ENCODE measurements around the gene FLNC. TPM values are rescaled to one million over a fixed set of nuclear protein-coding genes. Genes with fewer than 3 reads are reported as not detected.

FLNC gene
- total and polyA plus RNA-seq, 2 of the 13 experiments (the other 11 are each of a cell fraction or from before 2014, with no cell fraction given): 0.02 TPM; not detected in 1

DNA sequence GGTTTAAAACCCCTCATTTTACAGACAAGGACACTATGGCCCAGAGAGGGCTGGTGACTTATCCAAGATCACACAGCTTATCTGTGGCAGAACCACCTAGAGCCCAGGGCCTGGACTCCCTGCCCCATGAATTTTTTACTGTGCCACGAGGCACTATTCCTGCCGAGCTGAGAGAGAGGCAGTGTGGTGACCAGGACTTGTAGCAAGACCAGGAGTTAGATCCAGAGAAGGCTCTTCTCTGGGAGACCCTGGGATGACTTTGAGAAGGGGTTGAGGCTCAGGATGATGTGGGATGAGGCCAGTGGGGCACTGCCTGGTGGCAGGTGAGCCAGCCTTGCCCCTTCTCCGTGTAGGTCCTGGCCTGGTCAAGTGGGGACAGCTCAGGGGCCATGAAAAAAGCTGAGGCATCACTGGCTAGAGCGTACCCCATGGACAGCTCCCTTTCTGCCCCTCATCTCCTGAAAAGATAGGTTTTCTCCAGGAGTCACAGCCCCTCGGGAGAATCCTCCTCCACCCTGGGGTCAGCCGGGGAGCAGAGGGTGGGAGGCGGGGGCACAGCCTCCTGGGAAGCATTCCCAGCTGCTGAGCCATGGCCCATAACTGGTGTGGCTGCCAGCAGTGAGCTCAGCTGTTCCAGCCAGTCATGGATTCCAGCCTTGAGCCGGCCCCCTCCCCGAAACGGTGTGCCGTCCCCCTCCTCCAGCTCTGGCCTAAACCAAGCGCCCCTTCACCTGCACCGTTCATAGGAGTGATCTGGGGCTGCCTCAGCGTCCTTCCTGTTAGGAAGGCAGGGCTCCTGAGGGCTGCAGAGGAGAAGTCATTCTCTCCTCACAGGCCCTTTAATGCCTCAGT lies 5.8 kb downstream of the FLNC start:
- 0% methylated on average over 1 of the region's 14 CpGs for WGBS (ENCODE audit: low lambda C conversion rate)
- ChIA-PET CTCF (ENCODE audit: low intra/inter-chr PET ratio, low total read pairs) (no interaction called here), POLR2A (no interaction called here)
- ATAC-seq: no peak
- Histone ChIP-seq H4K20me1 (ENCODE audit: insufficient read depth, low read length) (no peaks in the 10 kb centered on the region), H3K4me2 (ENCODE audit: low read depth, low read length) (no peak overlapping the region), H3K27ac (ENCODE audit: extremely low read length, insufficient read depth, low read length) (no peak overlapping the region), H3K36me3 (replicated peaks in 1 of 2; ENCODE audit: control insufficient read depth in 1 of 2, insufficient read depth in 2 of 2, low read length in 2 of 2) (no peaks in the 10 kb centered on the region), H2AFZ (ENCODE audit: low read length) (no peak overlapping the region), H3K4me3 (replicated peaks in 1 of 3; ENCODE audit: insufficient read depth in 1 of 3, low read depth in 2 of 3, low read length in 3 of 3) (no peak overlapping the region), H3K9ac (ENCODE audit: insufficient read depth, low read depth, low read length) (no peak overlapping the region), H3K9me3 (ENCODE audit: low read length) (no peaks in the 10 kb centered on the region), H3K27me3 (ENCODE audit: control insufficient read depth in 1 of 2, insufficient read depth in 2 of 2, low read length in 2 of 2) (peaks cover 5 to 23% of the 10 kb centered on the region in 2 experiments; a peak in 3 of 5 replicates), H3K4me1 (ENCODE audit: insufficient read depth, low read length) (peaks cover 12% of the 10 kb centered on the region), H3K79me2 (ENCODE audit: insufficient read depth, low read length) (no peaks in the 10 kb centered on the region)
- peak; percentile 87 for TF ChIP-seq ZNF768 (CRISPR knock-in tag; IDR thresholded peaks at IDR 0.05)
- no peak for TF ChIP-seq ZNF724P (CRISPR knock-in tag; IDR thresholded peaks at IDR 0.05; ENCODE audit: borderline replicate concordance)
- no peak for TF ChIP-seq NR1H2 (CRISPR knock-in tag; IDR thresholded peaks at IDR 0.05; ENCODE audit: borderline replicate concordance, low read depth)
- TF ChIP-seq HMGA1 (CRISPR knock-in tag; conservative IDR thresholded peaks at IDR 0.05): no peak
- TF ChIP-seq ZNF792 (CRISPR knock-in tag; IDR thresholded peaks at IDR 0.05): no peak
- no peak for FAIRE-seq
- in situ Hi-C loops (cut with HindIII; ENCODE audit: extremely low pct_ligation_motif_present, low pct_unique_long_range_greater_than_20kb): no loop called here
- no peak for DNase-seq (ENCODE audit: low spot score)
- intact Hi-C loops (cut with micrococcal nuclease; ENCODE audit: unreplicated experiment): loop anchor here (5.0 kb wide), 1 partner anchor 36 kb away; no protein-coding TSS in a partner anchor
- BruUV-seq (replicated peaks): no TSS peak

DNA sequence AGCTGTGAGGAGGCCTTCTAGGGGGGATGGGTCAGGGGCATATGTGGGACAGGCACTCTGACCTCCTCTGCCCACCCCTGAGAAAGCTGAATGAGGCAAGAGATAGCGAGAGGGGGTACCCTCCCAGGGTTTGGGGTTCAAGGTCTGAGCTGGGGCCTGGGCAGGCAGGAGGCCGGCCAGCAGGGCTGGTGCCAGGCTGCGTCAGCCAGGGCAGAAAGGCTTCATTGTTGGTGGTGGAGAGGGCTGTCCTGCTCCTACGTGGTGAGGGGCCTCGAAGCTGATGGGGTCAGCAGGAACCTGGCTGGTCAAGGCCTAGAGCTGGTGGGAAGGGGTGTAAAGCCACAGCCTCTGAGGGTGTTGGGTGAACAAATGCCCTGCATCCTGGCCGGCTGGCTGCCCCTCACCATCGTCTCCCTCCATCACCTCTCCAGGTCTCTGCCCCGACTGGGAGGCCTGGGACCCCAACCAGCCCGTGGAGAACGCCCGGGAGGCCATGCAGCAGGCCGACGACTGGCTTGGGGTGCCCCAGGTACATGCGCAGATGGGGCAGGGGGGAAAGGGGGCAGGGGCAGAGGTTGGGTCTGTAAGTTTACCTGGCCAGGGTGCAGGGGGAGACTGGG lies 6.6 kb downstream of the FLNC start:
- no peak overlapping the region for H3K27ac ChIP-seq (ENCODE audit: extremely low read length, insufficient read depth, low read length)
- peaks cover 5 to 23% of the 10 kb centered on the region in 2 experiments; a peak in 3 of 5 replicates for H3K27me3 ChIP-seq (ENCODE audit: control insufficient read depth in 1 of 2, insufficient read depth in 2 of 2, low read length in 2 of 2)
- in situ Hi-C loops (cut with HindIII; ENCODE audit: extremely low pct_ligation_motif_present, low pct_unique_long_range_greater_than_20kb) (no loop called here), intact Hi-C loops (cut with micrococcal nuclease; ENCODE audit: unreplicated experiment) (loop anchor here (5.0 kb wide), 1 partner anchor 35 kb away; no protein-coding TSS in a partner anchor)
- TF ChIP-seq KLF11 (CRISPR knock-in tag; IDR thresholded peaks at IDR 0.05) (no peak), ZNF251 (CRISPR knock-in tag; IDR thresholded peaks at IDR 0.05) (no peak), ZNF224 (CRISPR knock-in tag; IDR thresholded peaks at IDR 0.05) (no peak), DMAP1 (CRISPR knock-in tag; IDR thresholded peaks at IDR 0.05) (no peak), JARID2 (CRISPR knock-in tag; IDR thresholded peaks at IDR 0.05; ENCODE audit: insufficient replicate concordance) (no peak), RCOR2 (CRISPR knock-in tag; IDR thresholded peaks at IDR 0.05) (no peak)
- TF ChIP-seq, protein P1, sequence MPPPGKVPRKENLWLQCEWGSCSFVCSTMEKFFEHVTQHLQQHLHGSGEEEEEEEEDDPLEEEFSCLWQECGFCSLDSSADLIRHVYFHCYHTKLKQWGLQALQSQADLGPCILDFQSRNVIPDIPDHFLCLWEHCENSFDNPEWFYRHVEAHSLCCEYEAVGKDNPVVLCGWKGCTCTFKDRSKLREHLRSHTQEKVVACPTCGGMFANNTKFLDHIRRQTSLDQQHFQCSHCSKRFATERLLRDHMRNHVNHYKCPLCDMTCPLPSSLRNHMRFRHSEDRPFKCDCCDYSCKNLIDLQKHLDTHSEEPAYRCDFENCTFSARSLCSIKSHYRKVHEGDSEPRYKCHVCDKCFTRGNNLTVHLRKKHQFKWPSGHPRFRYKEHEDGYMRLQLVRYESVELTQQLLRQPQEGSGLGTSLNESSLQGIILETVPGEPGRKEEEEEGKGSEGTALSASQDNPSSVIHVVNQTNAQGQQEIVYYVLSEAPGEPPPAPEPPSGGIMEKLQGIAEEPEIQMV (CRISPR knock-in tag; IDR thresholded peaks at IDR 0.05; ENCODE audit: low read depth): no peak
- TF ChIP-seq, protein P2, sequence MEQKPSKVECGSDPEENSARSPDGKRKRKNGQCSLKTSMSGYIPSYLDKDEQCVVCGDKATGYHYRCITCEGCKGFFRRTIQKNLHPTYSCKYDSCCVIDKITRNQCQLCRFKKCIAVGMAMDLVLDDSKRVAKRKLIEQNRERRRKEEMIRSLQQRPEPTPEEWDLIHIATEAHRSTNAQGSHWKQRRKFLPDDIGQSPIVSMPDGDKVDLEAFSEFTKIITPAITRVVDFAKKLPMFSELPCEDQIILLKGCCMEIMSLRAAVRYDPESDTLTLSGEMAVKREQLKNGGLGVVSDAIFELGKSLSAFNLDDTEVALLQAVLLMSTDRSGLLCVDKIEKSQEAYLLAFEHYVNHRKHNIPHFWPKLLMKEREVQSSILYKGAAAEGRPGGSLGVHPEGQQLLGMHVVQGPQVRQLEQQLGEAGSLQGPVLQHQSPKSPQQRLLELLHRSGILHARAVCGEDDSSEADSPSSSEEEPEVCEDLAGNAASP (CRISPR knock-in tag; IDR thresholded peaks at IDR 0.05; ENCODE audit: borderline replicate concordance): no peak
- no TSS peak for BruUV-seq (replicated peaks)
- ChIA-PET CTCF (ENCODE audit: low intra/inter-chr PET ratio, low total read pairs) (no interaction called here), POLR2A (no interaction called here)
- 38% methylated on average over 6 of the region's 14 CpGs for WGBS (ENCODE audit: low lambda C conversion rate)
- DNase-seq (ENCODE audit: low spot score): no peak
- H3K36me3 ChIP-seq (replicated peaks in 1 of 2; ENCODE audit: control insufficient read depth in 1 of 2, insufficient read depth in 2 of 2, low read length in 2 of 2): no peaks in the 10 kb centered on the region
- peaks cover 14% of the 10 kb centered on the region for H3K4me1 ChIP-seq (ENCODE audit: insufficient read depth, low read length)
- no peak overlapping the region for H2AFZ ChIP-seq (ENCODE audit: low read length)
- no peak for FAIRE-seq
- no peak overlapping the region for H3K4me3 ChIP-seq (replicated peaks in 1 of 3; ENCODE audit: insufficient read depth in 1 of 3, low read depth in 2 of 3, low read length in 3 of 3)
- no peak overlapping the region for H3K9ac ChIP-seq (ENCODE audit: insufficient read depth, low read depth, low read length)
- H3K79me2 ChIP-seq (ENCODE audit: insufficient read depth, low read length): no peaks in the 10 kb centered on the region
- H3K4me2 ChIP-seq (ENCODE audit: low read depth, low read length): no peak overlapping the region
- ATAC-seq: no peak
- H3K9me3 ChIP-seq (ENCODE audit: low read length): no peaks in the 10 kb centered on the region
- no peaks in the 10 kb centered on the region for H4K20me1 ChIP-seq (ENCODE audit: insufficient read depth, low read length)
